Measurements from ENCODE around the gene APOB.

DNA sequence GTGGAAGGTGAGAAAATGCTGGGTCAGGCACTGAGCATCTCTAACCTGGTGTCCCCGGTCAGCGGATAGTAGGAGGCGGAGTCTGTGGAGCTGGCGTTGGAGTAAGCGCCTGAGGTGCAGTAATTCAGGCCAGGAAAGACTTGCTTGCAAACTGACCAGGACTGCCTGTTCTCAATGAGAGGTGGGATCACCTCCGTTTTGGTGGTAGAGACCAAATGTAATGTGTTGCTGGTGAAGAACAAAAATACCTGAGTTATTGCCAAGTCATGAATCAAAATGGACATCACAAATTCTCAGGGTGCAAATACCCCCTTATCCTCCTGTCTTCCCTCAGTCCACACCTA lies 24.2 kb downstream of the APOB start:
- TF ChIP-seq, protein P1, sequence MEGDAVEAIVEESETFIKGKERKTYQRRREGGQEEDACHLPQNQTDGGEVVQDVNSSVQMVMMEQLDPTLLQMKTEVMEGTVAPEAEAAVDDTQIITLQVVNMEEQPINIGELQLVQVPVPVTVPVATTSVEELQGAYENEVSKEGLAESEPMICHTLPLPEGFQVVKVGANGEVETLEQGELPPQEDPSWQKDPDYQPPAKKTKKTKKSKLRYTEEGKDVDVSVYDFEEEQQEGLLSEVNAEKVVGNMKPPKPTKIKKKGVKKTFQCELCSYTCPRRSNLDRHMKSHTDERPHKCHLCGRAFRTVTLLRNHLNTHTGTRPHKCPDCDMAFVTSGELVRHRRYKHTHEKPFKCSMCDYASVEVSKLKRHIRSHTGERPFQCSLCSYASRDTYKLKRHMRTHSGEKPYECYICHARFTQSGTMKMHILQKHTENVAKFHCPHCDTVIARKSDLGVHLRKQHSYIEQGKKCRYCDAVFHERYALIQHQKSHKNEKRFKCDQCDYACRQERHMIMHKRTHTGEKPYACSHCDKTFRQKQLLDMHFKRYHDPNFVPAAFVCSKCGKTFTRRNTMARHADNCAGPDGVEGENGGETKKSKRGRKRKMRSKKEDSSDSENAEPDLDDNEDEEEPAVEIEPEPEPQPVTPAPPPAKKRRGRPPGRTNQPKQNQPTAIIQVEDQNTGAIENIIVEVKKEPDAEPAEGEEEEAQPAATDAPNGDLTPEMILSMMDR (IDR thresholded peaks at IDR 0.05): no peak
- TF ChIP-seq POLR2A (IDR thresholded peaks at IDR 0.05): no peak

Measured in esophagus squamous epithelium (tissue), 4 donors.